ENCODE data around the gene PDE4D.

DNA sequence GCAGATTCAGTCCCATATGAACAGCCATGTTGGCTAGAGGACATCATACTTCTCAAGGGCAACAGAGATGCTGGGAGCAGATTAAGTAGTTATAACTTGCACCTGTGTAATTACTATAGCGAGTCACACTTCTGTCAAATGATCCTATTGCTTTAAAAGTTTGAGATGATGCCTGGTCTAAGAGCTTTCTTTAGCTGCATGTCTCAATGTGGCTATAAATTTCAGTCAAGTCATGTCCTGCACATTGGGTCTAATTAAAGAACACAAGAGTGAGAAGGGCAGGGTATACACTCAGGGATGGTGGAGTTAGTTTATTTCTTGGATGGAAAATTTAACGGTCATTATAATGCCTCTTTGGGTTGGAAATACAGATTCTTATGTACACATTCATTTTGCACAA is 753.4 kb downstream of the PDE4D start:
- TF ChIP-seq, protein P1, sequence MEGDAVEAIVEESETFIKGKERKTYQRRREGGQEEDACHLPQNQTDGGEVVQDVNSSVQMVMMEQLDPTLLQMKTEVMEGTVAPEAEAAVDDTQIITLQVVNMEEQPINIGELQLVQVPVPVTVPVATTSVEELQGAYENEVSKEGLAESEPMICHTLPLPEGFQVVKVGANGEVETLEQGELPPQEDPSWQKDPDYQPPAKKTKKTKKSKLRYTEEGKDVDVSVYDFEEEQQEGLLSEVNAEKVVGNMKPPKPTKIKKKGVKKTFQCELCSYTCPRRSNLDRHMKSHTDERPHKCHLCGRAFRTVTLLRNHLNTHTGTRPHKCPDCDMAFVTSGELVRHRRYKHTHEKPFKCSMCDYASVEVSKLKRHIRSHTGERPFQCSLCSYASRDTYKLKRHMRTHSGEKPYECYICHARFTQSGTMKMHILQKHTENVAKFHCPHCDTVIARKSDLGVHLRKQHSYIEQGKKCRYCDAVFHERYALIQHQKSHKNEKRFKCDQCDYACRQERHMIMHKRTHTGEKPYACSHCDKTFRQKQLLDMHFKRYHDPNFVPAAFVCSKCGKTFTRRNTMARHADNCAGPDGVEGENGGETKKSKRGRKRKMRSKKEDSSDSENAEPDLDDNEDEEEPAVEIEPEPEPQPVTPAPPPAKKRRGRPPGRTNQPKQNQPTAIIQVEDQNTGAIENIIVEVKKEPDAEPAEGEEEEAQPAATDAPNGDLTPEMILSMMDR (IDR thresholded peaks at IDR 0.05), result no peak
- TF ChIP-seq POLR2A (IDR thresholded peaks at IDR 0.05), result no peak
